ENCODE data around the gene ALS2CL. TPM values are rescaled to one million over a fixed set of nuclear protein-coding genes. Genes with fewer than 3 reads are reported as not detected.

Gene ALS2CL
- polyA plus RNA-seq, 5 donors: 8.2 to 13.1 (median 9.4) TPM

DNA sequence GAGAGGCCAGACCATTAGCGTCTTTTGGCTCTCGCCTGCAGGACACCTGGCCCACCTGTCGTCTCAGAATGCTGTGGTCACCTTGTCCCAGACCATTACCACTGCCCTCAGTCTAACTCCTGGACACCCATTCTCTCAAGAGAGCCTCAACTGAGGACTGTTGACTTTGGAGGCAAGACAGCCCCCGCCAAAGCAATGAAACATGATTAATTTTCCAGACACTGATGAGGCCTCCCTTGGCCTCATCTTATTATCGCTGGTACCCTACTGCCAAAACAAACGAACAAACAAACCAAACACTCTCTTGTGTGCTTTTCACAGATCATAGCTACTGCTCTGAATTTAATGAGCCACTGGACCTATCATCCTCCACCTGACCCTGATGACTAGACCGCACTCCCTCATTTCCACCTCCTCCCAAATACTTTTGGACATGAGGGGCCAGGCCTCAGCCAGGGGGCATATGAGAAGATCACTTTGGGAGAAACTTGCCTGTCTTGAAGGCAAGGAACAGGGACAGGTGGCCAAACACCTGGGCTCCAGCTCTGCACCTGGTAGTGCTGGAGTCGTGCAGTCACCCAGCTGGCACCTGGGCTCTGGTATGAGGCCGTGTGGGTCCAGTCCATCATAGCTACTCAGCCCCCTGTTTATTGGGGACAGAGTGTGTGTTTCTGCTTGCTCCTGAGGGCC is 27.6 kb downstream of the ALS2CL start:
- DNase-seq: no peak

DNA sequence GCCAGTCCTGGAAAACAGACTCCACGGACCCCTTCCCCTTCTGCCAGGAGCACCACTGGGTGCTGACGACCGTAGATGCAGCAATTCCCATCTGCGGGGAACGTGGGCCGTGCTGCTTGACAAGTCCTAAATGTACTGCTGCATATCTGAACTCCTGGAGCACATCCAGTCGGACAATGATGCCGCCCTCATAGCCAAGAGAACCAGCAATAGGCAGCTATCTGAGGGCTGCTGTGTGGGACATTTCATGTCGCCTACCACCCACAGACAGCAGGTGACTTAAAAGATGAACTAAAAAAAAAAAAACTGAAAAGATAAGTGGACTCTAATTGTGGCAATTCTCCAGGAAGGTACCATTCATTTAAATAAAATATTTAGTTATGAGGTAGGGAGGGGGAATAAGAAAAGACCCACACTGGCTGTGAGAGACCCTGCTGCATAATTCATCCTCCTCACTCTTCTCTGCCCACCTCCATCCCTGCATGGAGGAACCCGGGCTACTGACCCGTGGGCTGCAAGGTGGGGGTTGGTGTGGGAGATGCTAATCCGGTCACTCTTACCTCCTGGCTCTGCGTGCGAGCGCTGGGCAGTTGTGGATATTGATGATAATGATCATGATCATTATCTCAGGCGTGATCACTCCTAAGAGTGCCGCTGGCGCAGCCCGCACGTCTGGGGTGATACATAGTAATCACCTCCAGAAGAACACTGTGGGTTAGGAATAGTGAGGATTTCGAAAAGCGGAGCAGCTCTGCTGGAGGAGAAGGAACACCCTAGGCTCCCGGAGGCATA is 28.3 kb downstream of the ALS2CL start:
- DNase-seq: no peak

DNA sequence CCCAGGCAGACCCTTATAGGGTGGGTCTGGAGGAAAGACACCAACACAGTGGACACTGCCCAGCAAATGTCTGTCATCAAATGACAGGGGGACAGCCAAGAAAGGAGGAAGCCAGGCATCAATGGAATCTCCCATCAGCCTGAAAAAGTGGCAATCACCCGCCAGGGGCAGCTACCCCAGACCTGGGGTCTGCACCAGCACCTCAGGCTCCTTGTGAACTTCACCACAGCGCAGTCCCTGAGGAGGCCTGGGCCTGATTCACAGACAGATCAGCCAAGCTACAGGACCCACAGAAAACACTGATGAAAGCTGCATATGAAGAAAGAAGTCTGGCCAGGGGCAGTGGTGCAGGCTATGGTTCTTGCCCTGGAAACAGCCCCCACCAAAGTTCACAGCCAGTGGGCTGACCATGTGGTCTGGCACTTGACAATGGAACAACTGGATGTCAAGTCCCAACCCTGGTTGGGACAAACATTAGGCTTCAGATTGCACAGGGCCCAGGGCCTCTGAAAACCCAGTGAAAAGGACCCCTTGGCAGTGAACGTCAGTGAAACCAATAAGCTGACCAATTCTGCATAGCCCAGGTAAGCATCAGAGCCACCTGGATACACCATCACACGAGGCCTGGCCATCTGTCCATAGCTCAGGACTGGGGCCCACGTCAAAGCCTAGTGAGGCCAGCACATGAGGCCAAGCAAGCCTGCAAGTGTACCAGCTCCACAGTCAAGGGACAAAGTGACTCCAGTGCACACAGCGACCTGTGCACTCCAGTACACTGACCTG is 29.1 kb downstream of the ALS2CL start:
- no peak for DNase-seq

DNA sequence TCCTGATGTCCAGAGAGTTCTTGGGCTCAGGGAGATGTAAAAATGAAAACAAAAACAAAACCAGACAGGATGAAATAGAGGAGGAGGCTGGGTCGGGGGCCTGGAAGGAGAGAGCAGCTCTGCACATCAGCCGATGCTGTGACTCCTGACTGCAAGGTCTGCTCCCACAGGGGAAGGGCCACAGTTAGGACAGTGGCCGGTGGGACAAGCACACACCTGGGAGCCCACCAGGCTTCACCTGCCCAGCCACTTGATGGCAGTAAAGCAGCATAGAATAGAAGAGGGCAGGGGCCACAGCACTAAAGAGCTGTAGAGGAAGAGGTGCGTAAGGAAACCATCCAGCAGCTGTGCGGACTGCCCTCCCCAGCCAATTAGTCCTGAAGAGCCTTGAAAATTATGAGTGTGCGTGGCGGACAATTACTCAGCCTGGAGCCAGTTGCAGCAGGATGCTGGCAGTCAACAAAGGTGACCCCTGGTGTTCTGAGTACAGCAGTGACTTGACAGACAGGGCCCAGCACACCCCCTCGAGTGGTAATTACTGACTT is 29.8 kb downstream of the ALS2CL start:
- DNase-seq: no peak

DNA sequence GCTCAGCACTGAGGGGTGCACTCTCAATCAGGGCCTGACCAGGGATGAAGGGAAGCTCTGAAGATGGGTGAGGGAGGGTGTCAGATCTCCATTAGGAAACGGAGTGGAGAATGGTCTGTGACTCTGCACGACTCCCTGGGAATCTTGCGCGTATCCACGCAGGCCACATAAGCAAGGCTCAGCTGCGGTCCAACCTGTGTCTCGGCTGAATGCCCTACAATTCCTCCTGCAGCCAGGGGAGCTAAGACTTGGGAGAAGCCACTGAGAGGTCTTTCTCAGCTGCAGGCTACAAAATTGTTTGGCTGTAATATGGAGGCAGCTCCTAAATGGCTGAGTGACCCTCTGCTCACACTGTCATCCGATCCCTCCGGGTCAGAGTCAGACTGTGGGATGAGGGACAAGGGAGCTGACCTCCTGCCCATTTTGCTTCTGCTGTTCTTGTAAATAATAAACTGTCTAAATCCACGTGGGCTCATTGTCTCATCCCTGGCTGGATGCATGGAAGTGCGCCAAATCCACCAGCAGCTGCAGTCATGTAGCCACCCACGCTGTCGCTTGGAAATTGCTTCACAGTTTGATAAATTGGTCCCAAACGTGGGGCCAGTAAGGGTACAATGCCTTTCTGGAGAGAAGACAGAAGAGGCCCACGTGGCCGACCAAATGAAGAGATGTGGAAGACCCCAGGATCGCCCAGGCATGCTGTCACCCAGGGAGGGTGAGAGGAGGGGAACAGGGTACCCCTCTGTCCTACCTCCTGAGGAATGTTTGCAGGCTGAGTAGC is 30.5 kb downstream of the ALS2CL start:
- peak; percentile 45 to 51 for DNase-seq

DNA sequence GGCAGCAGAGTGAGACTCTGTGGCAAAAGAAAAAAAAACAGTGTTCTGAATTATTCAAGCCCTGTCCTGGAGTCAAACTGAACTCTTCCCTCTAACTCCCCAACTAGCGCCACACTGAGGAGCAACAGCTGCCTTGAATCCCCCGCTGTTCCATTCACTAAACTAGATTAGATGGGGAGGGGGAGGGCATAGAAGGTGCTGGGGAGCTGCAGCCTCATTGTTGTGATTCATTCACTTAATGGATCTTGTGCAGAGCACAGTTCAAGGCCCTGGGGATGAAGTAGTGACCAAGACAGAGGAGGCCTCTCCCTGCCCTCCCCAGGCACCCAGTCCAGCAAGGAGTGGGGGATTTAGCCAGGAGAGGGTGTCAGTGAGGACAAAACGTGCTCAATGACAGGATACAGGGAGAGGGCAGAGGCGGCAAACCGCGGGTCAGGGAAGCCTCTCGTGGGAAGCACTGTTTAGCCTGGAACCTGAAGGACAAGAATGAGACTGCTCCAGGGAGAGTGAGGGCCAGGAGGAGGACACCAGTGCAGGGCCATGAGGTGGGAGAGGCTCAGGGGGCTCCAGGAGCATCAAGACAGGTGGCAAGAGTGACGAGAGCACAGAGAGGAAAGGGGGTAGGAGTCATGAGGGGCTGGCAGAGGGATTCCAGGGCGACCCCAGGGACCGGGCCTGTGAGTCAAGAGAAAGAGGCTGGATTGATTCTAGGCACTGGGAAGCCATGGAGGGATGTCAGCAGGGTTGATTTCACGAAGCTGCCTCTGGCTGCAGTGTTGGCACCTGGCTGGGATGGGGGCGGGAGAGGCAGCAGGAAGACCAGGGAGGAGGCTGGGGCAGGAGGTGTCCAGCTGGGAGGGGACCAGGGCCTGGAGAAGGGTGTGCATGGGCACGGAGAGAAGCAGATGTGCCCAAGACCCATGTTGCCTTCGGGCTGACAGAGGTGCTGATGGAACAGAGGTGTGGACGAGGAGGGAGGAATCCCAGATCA is 31.4 kb downstream of the ALS2CL start:
- no peak for DNase-seq

DNA sequence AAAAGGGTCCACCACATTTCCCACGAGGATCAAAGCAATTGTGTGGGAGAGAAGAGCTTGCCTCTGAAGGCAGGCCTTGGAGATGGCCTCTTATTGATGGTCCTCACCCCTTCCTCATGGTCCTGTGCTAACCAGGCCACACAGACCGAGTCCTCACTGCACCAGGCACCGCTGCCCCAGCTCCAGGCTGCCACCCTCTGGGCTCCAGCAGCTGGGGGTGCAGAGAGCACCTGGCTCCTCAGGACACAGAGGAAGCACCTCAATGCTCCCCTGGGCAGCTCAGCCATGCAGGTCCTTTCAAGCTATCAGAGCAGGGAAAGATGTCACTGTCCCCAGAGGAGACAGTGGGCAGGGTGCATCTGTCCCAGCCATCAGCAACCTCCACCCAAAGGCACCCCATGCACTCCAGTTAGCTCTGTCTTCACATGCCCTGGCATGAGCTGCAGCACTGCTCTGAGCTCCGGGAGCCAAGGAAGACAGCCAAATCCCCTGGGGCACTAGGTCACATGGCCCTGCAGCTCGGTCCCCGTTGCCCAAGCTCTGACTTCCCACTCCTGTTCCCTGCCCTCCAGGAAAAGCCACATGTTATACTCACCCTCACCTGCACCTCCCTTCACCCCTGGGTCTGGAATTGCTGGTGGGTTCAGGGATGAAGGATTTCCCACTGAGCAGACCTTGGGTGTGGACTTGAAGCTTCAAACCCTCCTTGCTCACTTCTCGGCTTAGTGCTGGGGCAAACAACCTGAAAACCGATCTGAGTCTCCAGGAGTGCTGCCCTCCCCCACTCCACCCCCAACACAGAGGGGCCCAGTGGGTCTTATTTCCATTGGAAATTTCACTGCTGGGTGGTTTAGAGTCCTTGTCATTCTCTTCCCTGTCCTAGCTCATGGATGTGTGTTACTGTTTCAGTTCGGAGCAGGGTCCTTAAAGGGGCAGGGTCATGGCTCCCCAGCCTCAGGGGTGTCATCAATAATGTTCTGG is 32.6 kb downstream of the ALS2CL start:
- DNase-seq: no peak

DNA sequence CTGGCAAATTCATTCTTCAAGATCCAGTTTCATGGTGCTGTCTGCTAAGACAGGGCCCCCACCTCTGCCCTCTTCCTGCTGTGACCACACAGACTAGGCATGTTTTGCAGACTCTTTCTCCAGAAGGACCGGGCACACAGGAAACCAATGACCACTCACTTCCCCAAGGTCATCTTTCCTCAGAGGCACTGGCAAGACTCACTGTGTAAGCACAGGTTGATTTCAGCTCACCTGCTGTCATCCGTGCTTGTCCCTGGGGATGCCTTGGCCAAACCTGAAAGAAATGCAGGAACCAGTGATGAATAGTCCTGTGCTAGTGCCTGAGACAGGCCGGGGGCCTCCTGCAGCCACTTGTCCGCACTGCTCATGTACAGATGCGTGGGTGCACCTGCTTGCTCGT is 33.5 kb downstream of the ALS2CL start:
- DNase-seq: no peak

DNA sequence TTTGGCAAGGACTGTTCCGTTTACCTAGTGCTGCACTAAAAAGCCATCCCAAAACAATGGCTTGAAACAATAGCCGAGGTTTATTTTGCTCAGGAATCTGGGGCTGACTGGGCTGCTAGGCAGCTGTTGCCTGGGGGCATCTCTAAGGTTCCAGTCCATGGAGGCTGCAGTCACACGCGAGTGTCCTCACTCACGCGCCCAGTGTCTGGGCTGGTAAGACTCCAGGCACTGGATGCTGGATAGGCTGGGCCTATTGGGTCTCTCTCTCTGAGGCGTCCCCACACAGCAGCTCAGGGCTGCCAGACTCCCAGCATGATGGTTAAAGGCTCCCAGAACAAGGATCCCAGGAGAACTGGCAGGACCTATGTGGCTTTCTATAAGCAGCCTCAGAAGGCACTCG is 34.2 kb downstream of the ALS2CL start:
- no peak for DNase-seq

DNA sequence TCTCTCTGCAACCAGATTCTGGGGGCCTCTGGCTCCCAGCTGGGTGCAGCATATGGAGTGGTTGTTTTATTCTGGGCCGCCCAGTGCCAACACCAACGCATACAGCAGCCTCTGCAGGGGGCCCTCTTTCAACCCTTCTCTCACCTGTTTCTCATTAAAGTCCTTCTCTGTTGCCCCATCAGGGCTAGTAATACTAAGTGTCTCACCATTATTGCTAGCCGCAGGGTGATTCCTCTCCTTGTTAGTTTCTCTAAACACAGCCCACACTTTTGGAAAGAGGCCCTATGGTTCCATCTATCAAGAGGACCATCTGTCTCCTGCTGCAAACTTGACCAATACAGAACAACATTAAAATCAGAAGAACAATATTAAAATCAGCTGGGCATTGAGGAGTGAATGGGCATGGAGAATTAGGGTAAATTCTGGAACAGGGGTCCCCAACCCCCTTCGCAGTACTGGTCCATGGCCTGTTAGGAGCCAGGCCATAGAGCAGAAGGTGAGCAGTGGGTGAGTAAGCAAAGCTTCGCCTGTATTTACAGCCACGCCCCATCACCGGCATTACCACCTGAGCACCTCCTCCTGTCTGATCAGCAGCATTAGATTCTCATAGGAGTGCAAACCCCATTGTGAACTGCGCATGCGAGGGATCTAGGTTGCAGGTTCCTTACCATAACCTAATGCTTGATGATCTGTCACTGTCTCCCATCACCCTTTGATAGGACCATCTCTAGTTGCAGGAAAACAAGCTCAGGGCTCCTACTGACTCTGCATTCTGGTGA is 36.5 kb downstream of the ALS2CL start:
- DNase-seq: no peak

DNA sequence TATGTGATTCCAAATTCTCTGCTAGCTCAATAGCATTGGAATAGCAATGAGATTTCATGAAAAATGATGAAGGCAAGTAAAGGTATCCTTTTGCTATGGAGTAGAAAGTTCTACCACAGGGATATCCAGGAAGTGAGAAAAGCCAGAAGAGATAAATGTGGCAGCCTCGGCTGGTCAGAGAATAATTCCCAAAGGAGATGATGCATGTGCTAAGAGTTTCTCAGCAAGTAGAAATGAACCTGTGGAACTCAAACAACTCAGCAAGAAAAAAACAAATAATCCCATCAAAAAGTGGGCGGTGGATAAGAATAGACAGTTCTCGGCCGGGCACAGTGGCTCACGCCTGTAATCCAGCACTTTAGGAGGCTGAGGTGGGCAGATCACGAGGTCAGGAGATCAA is 38.2 kb downstream of the ALS2CL start:
- no peak for DNase-seq

DNA sequence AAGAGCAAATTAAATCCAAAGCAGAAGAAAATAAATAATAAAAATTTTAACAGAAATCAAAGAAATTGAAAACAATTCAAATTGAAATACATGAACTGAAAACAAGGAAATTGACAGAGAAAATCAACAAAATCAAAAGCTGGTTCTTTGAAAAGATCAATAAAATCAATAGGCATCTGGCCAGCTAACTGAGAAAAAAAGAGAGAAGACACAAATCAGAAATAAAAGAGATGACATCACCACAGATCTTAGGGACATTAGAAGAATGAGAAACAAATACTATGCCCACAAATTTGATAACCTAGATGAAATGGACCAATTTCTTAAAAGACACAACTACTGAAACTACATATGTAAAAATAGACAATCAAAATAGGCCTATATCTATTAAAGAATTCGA is 42.4 kb downstream of the ALS2CL start:
- DNase-seq: no peak

DNA sequence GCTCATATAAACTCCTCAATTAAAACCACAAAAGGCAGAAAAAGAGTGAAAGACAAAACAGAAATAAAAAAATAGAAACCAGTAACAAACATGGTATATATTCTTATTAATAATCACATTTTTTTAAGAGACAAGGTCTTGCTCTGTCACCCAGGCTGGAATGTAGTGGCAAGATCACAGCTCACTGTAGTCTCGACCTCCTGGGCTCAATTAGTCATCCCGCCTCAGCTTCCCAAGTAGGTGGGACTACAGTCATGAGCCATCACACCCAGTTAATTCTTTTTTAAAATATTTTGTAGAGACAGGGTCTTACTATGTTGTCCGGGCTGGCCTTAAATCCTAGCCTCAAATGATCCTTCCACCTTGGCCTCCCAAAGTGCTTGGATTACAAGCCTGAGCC is 44.0 kb downstream of the ALS2CL start:
- DNase-seq: no peak

DNA sequence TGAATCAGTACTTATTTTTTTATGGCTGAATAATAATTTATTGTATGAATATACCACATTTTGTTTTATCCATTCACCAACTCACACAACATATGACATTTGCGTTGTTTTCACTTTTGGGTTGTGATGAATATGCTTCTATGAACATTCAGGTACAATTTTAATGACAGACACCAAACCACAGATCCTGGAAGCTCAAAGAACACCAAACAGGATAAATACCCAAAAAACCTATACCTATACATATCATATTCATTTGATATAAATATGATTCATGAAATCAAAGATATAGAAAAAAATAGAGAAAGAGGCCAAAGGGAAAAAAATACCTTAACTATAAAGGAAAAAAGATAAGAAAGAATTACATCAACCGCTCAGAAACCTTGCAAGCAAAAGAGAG is 45.4 kb downstream of the ALS2CL start:
- no peak for DNase-seq

DNA sequence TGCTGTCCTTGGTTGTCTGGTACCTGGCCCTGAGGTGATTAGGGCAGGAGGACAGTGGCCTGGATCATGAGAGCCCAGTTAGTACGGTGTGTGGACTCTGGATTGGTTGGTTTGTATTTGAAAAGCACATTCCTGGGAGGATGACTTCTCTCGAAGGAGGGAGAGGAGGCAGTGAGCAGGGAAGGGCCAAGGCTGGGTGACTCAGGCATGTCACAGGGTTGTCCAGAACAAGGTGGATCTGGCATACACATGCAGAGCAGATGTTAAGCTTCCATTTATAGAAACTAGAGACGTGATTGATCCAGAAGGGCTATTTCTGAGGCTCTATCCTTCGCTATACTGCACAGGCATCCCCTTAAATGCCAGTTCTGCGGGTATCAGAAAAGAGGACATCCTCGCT is 46.8 kb downstream of the ALS2CL start:
- no peak for DNase-seq

DNA sequence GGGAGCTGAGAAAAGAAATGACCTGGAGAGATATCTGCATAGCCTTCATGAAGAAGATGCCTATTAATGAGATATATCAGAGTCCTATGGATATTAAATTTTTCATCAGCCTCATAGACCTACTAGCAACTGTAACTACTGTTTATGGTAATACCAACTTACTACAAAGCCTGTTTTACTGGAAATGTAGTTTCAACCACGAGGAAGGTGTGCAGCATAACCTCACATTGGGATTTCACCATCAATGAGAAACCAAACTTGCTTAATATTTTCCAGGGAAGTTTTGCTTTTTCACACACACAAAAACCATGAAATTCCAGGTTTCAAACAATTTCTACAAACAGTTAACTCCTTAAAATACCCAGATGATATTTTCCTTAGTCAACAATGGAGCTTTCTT is 49.8 kb downstream of the ALS2CL start:
- DNase-seq: no peak

DNA sequence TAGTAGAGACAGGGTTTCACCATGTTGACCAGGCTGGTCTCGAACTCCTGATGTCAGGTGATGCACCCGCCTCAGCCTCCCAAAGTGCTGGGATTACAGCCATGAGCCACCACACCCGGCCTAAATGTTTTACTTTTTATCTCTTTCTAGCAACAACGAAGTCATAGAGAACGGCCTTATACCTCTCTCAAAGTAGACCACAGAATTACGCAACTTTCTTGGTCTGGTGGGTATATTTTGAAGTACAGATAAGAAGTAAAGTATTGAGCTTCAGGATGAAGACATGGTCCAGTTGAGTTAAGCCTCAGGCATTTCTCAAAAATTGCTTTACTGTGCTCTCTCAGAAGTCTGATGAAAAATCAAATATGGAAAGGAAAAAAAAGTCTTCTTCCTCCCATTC is 50.5 kb downstream of the ALS2CL start:
- no peak for DNase-seq

DNA sequence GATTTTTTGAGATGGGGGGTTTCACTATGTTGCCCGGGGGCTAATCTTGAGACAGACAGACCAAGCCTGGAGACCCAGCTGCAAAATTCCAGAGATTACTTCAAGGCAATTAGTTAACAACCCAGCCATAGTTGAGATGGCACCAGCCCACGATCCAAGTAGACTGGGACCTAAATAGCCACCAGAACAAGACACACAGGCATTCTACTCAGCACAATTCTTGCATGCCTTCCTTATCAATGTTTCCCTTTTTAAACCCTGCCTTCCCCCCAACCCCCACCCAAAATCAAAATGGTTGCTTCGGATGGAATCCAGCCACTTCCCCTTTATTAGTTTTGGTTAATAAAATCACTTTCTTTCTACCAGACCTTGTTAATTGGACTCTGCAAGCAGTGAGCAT is 52.6 kb downstream of the ALS2CL start:
- no peak for DNase-seq

Data from right lung (tissue), 5 donors.